Breast epithelium (tissue), 3 donors: Measurements from ENCODE around the gene HDAC8.

Source experiments
- CTCF ChIP-seq, 3 donors: fragments of 450-650 bp; IDR thresholded peaks; one replicate each; pipeline ENCODE4 v1.5.1; 2016 to 2017; ENCODE audit warnings: antibody characterized with exemption in 3 of 3, mild to moderate bottlenecking in 3 of 3, moderate library complexity in 3 of 3
- POLR2A ChIP-seq: fragments of 450-650 bp; IDR thresholded peaks from one replicate; pipeline ENCODE4 v1.6.1; 2016; ENCODE audit warnings: antibody characterized with exemption, mild to moderate bottlenecking, moderate library complexity
- POLR2AphosphoS5 ChIP-seq, 3 donors: sonication (generic); formaldehyde crosslinking; IDR thresholded peaks; one replicate each; pipeline ENCODE4 v1.6.1; 2017; ENCODE audit warnings: antibody characterized with exemption in 3 of 3

GRCh38 chrX:72495046-72495445, 77.6 kb downstream of the HDAC8 start:
- TF ChIP-seq CTCF (IDR thresholded peaks at IDR 0.05) (no peak), POLR2A (no peak), POLR2AphosphoS5 (IDR thresholded peaks at IDR 0.05) (no peak)
